Stimulated activated CD4-positive, alpha-beta T cell treated with anti-CD3 and anti-CD28 coated beads, TNF-alpha, amount 100 ng/mL, for 4 hours (primary cell): ENCODE results near the gene PTGIS.
A peak's percentile ranks its signal among the peaks of the same experiment; 100 is the strongest.
"Not testable (repeated sequence)": the region's sequence is repeated elsewhere in the genome, so short reads cannot be mapped to it uniquely, and the experiment has no call there.

ENCODE experiments used
- DNase-seq, 3 experiments: peaks; one replicate each; pipeline ENCODE4 v3.0.0-alpha.2; 2020; ENCODE audit warnings: low read depth in 3 of 3

Gene PTGIS

GRCh38 chr20:49567421-49568277 is at the start of gene PTGIS:
TSS of gene PTGIS (minus strand) at chr20:49568137. CDS start at chr20:49568116, 21 bp downstream.
- no peak for DNase-seq

GRCh38 chr20:49617394-49617793 is 49.5 kb upstream of the PTGIS start:
- not testable (repeated sequence) for DNase-seq

GRCh38 chr20:49616154-49617007 is 48.4 kb upstream of the PTGIS start:
- DNase-seq = no peak

- DNase-seq = no peak
These were observed 47.6 kb upstream of the PTGIS start for GRCh38 chr20:49615401-49616153.

GRCh38 chr20:49615051-49615400 is 47.1 kb upstream of the PTGIS start:
- not testable (repeated sequence) for DNase-seq

GRCh38 chr20:49614338-49615050 is 46.6 kb upstream of the PTGIS start:
- DNase-seq = no peak

GRCh38 chr20:49612127-49612738 is 44.3 kb upstream of the PTGIS start:
- DNase-seq = no peak

GRCh38 chr20:49611539-49612126 is 43.7 kb upstream of the PTGIS start:
- DNase-seq = not testable (repeated sequence)

- DNase-seq = peak; percentile 49 to 65 (median 51)
These were observed 43.0 kb upstream of the PTGIS start for GRCh38 chr20:49610691-49611538.

- DNase-seq = peak; percentile 53 to 64 (median 59)
These were observed 41.1 kb upstream of the PTGIS start for GRCh38 chr20:49608752-49609670.

GRCh38 chr20:49607568-49607967 is 39.6 kb upstream of the PTGIS start:
- DNase-seq = no peak

GRCh38 chr20:49603209-49603627 is 35.3 kb upstream of the PTGIS start:
- no peak for DNase-seq

- DNase-seq = no peak
These were observed 34.6 kb upstream of the PTGIS start for GRCh38 chr20:49602345-49603208.

GRCh38 chr20:49601153-49601924 is 33.4 kb upstream of the PTGIS start:
- DNase-seq = no peak

- no peak for DNase-seq
These were observed 31.8 kb upstream of the PTGIS start for GRCh38 chr20:49599746-49600113.

GRCh38 chr20:49597825-49598395 is 30.0 kb upstream of the PTGIS start:
- no peak for DNase-seq
